ENCODE data around the gene KRTAP4-9.
"Not testable (repeated sequence)": the region's sequence is repeated elsewhere in the genome, so short reads cannot be mapped to it uniquely, and the experiment has no call there.

The KRTAP4-9 gene

GRCh38 chr17:41105347-41105746, at the start of gene KRTAP4-9:
Gene KRTAP4-9, plus strand, starts transcription at chr17:41105389. Its CDS starts 0 bp downstream, at chr17:41105389.
- DNase-seq (ENCODE audit: low spot score in 2 of 2); H3K9me3 Mint-ChIP-seq; H3K4me1 Mint-ChIP-seq; H3K4me3 Mint-ChIP-seq; ATAC-seq (ENCODE audit: low read depth); H3K36me3 Mint-ChIP-seq; H3K27ac Mint-ChIP-seq; H3K27me3 Mint-ChIP-seq: not testable (repeated sequence)

- Mint-ChIP-seq H3K4me1 (no peaks in the 10 kb centered on the region), H3K36me3 (peaks cover 2% of the 10 kb centered on the region), H3K27ac (no peak overlapping the region), H3K4me3 (no peak overlapping the region), H3K27me3 (peaks cover 22% of the 10 kb centered on the region), H3K9me3 (peaks cover 7% of the 10 kb centered on the region)
- no peak for DNase-seq (ENCODE audit: low spot score in 2 of 2)
- ATAC-seq (ENCODE audit: low read depth) = no peak
These were observed 47.6 kb upstream of the KRTAP4-9 start for GRCh38 chr17:41057547-41057946.

DNA sequence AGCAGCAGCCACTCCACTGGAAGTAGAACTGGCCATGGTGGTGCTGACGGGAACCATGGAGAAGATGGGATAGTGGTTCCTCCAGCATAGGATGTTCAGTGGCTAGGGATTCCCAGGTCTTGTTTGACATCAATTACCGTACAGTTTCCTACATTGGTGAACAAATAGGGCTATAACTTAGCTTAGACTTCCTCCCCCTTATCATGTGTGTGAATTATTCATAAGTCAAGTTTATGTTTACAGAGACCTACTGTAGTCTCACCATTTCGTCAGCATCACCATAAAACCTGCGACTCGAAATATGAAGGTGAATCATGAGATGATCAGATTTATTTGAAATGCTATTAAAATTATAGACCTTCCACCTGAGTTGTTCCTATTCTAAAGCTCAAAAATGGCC, 46.4 kb upstream of the KRTAP4-9 start:
- Mint-ChIP-seq H3K27ac (no peak overlapping the region), H3K9me3 (peaks cover 2% of the 10 kb centered on the region), H3K27me3 (peaks cover 24% of the 10 kb centered on the region), H3K36me3 (peaks cover 2% of the 10 kb centered on the region), H3K4me3 (no peak overlapping the region), H3K4me1 (no peaks in the 10 kb centered on the region)
- DNase-seq (ENCODE audit: low spot score in 2 of 2) (no peak), ATAC-seq (ENCODE audit: low read depth) (no peak)

DNA sequence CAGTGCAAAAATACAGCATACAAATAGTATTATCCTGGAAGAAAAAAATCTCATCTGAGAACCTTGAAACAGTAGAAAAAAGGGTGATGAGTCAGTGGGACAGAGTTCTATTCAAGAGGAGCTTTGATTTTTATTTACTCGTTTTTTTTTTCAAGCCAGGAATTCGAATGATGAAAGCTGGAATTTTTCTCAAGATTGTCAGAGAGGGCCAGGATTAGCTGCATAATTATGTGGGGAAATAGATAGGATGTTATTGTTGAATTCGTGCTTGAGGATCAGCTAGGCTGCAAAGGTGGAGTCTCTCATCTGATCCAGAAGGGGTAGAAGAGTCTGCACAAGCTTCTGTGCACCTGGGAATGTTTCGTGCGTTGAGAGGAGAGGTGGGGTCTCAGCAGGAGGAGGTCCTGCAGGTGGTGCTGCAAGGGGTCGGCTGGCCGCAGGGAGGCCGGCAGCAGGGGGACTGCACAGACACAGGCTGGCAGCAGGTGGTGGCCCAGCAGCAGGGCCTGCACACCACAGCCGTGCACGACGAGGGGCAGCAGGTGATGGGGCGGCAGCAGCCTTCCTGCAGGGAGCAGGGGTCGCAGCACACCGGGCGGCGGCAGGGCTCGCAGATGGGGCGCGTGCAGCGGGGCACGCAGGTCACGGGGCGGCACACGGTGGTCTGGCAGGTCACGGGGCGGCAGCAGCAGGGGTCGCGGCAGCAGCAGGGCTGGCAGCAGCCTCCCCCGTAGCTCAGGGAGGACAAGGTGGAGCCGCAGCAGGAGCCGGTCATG, 45.7 kb upstream of the KRTAP4-9 start:
- ATAC-seq (ENCODE audit: low read depth); H3K36me3 Mint-ChIP-seq: not testable (repeated sequence)
- peaks cover 21% of the 10 kb centered on the region for H3K27me3 Mint-ChIP-seq

DNA sequence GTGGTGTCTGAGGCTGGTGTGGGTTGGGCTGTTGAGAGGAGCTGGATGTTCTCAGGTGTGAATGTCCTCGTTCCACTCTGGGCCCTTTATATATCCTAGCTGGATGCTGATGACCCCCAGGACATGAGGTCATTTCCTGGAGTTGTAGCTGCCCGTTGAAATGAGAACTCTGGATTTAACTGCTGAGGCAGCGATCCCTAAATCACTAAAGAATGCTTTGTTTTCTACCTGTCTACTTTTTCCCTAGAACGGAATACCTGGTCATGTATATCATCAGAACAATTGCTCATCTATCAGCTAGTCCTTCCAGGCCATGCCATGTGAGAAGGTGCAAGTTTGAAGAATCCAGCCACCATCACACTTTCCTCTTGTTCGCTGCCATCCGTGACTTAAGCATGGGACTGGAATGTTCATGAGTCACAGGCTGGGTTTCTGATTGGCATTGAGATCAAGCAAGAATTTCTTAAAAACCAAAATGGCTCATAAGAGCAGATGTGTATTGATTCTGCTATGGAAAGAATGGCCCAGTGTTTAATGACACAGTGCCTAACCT, 45.1 kb upstream of the KRTAP4-9 start, which contains the start of gene KRTAP2-3:
TSS of gene KRTAP2-3 (minus strand) at position 63 of the 553 bp plus-strand sequence. CDS start 64 bp downstream, outside the sequence.
- Mint-ChIP-seq H3K27ac (no peak within 1 kb of the TSS), H3K4me1 (no peaks in the 10 kb centered on the region), H3K4me3 (no peak within 1 kb of the TSS), H3K9me3 (peaks cover 2% of the 10 kb centered on the region), H3K27me3 (peaks cover 21% of the 10 kb centered on the region), H3K36me3 (peaks cover 2% of the 10 kb centered on the region)
- no peak for DNase-seq (ENCODE audit: low spot score in 2 of 2)
- no peak for ATAC-seq (ENCODE audit: low read depth)

More for the DNA sequence above, 45.7 kb upstream of the KRTAP4-9 start:
- DNase-seq (ENCODE audit: low spot score in 2 of 2); H3K4me3 Mint-ChIP-seq; H3K9me3 Mint-ChIP-seq; H3K27ac Mint-ChIP-seq; H3K4me1 Mint-ChIP-seq: not testable (repeated sequence)

- no peaks in the 10 kb centered on the region for H3K4me1 Mint-ChIP-seq
- H3K9me3 Mint-ChIP-seq = peaks cover 2% of the 10 kb centered on the region
- DNase-seq (ENCODE audit: low spot score in 2 of 2) = no peak
- H3K27ac Mint-ChIP-seq = no peak overlapping the region
- no peak overlapping the region for H3K4me3 Mint-ChIP-seq
- no peak for ATAC-seq (ENCODE audit: low read depth)
- peaks cover 25% of the 10 kb centered on the region for H3K27me3 Mint-ChIP-seq
- H3K36me3 Mint-ChIP-seq = peaks cover 2% of the 10 kb centered on the region
These were observed 43.2 kb upstream of the KRTAP4-9 start for GRCh38 chr17:41061964-41062363.

- H3K4me1 Mint-ChIP-seq = no peaks in the 10 kb centered on the region
- DNase-seq (ENCODE audit: low spot score in 2 of 2) = no peak
- no peak for ATAC-seq (ENCODE audit: low read depth)
- no peak overlapping the region for H3K4me3 Mint-ChIP-seq
- H3K27ac Mint-ChIP-seq = no peak overlapping the region
- peaks cover 20% of the 10 kb centered on the region for H3K27me3 Mint-ChIP-seq
- H3K9me3 Mint-ChIP-seq = no peaks in the 10 kb centered on the region
- no peaks in the 10 kb centered on the region for H3K36me3 Mint-ChIP-seq
These were observed 41.7 kb upstream of the KRTAP4-9 start for GRCh38 chr17:41063449-41063848.

- Mint-ChIP-seq H3K27ac (no peak overlapping the region), H3K27me3 (peaks cover 20% of the 10 kb centered on the region), H3K4me3 (no peak overlapping the region), H3K36me3 (no peaks in the 10 kb centered on the region), H3K4me1 (no peaks in the 10 kb centered on the region), H3K9me3 (no peaks in the 10 kb centered on the region)
- ATAC-seq (ENCODE audit: low read depth) (no peak), DNase-seq (ENCODE audit: low spot score in 2 of 2) (no peak)
These were observed 40.9 kb upstream of the KRTAP4-9 start for GRCh38 chr17:41064301-41064700.

- not testable (repeated sequence) for H3K36me3 Mint-ChIP-seq; H3K4me1 Mint-ChIP-seq; H3K27ac Mint-ChIP-seq; DNase-seq (ENCODE audit: low spot score in 2 of 2); H3K4me3 Mint-ChIP-seq; H3K9me3 Mint-ChIP-seq; ATAC-seq (ENCODE audit: low read depth)
- peaks cover 19% of the 10 kb centered on the region for H3K27me3 Mint-ChIP-seq
These were observed 40.0 kb upstream of the KRTAP4-9 start for GRCh38 chr17:41065016-41065689.

- H3K4me1 Mint-ChIP-seq = no peaks in the 10 kb centered on the region
These were observed 39.2 kb upstream of the KRTAP4-9 start, which contains the start of gene KRTAP2-4 for GRCh38 chr17:41065829-41066624. Gene KRTAP2-4, minus strand, starts transcription at chr17:41065879. Its CDS starts 34 bp downstream, at chr17:41065845.

DNA sequence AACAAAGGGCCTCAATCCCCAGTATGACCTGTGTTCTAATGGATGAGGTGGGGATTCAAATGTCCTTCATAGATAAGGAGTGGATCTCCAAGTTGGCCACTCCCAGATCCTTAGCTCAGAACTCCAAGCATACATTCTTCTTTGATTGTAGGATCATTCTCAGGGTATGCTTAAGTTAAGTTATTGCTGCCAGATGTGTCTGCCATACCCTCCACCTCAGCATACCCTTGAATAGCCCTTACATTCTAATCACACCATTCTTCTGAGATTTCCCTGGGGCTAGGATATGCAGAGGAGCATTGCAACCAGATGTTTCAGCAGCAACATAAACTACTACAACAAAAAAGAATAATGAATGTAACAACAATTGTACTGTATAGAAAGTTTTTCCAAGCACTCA, 37.9 kb upstream of the KRTAP4-9 start:
- no peak overlapping the region for H3K4me3 Mint-ChIP-seq
- no peak overlapping the region for H3K27ac Mint-ChIP-seq
- H3K9me3 Mint-ChIP-seq = no peaks in the 10 kb centered on the region
- H3K36me3 Mint-ChIP-seq = no peaks in the 10 kb centered on the region
- peaks cover 16% of the 10 kb centered on the region for H3K27me3 Mint-ChIP-seq
- DNase-seq (ENCODE audit: low spot score in 2 of 2) (no peak), ATAC-seq (ENCODE audit: low read depth) (no peak)
- H3K4me1 Mint-ChIP-seq = no peaks in the 10 kb centered on the region

More at GRCh38 chr17:41065829-41066624, 39.2 kb upstream of the KRTAP4-9 start, which contains the start of gene KRTAP2-4:
- ATAC-seq (ENCODE audit: low read depth) (no peak), DNase-seq (ENCODE audit: low spot score in 2 of 2) (no peak)
- Mint-ChIP-seq H3K36me3 (no peaks in the 10 kb centered on the region), H3K27ac (no peak within 1 kb of the TSS), H3K27me3 (peaks cover 13% of the 10 kb centered on the region), H3K4me3 (no peak within 1 kb of the TSS), H3K9me3 (no peaks in the 10 kb centered on the region)

DNA sequence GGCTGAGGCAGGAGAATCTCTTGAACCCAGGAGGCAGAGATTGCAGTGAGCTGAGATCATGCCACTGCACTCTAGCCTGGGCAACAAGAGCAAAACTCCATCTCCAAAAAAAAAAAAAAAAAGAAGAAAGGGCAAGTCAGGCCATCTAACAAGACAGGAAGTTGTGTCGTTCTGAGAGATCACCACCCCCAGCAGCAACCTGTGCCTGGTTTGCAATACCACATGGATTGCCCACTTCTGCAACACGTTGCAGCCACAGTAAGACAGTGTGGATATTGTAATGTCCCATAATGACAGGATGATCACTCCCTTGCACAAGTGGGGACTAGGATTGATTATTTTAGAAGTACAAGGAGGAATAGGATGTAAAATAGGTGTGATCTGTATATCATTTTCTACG, 36.2 kb upstream of the KRTAP4-9 start:
- Mint-ChIP-seq H3K4me3 (no peak overlapping the region), H3K4me1 (no peaks in the 10 kb centered on the region), H3K27me3 (peaks cover 14% of the 10 kb centered on the region), H3K9me3 (no peaks in the 10 kb centered on the region), H3K27ac (no peak overlapping the region), H3K36me3 (no peaks in the 10 kb centered on the region)
- ATAC-seq (ENCODE audit: low read depth) = no peak
- DNase-seq (ENCODE audit: low spot score in 2 of 2) = no peak

- ATAC-seq (ENCODE audit: low read depth) (no peak), DNase-seq (ENCODE audit: low spot score in 2 of 2) (no peak)
- H3K27ac Mint-ChIP-seq = no peak overlapping the region
- no peaks in the 10 kb centered on the region for H3K36me3 Mint-ChIP-seq
- H3K9me3 Mint-ChIP-seq = peaks cover 4% of the 10 kb centered on the region
- peaks cover 14% of the 10 kb centered on the region for H3K27me3 Mint-ChIP-seq
- H3K4me1 Mint-ChIP-seq = no peaks in the 10 kb centered on the region
- no peak overlapping the region for H3K4me3 Mint-ChIP-seq
These were observed 33.4 kb upstream of the KRTAP4-9 start for GRCh38 chr17:41071606-41072360.
